B cell (primary cell): ENCODE data around the gene G2E3. TPM values are rescaled to one million over a fixed set of nuclear protein-coding genes. Genes with fewer than 3 reads are reported as not detected.

Experiments
- ATAC-seq: fragments of 200-7000 bp; cut with Tn5 transposase; one replicate; pipeline ENCODE4 v1.10.0; 2021; ENCODE audit warnings: low read depth, mild to moderate bottlenecking, moderate number of reproducible peaks, moderate library complexity
- CTCF ChIA-PET: fragments of 350-600 bp; sonication (Branson Sonifier 250); formaldehyde crosslinking; loops from one replicate; lab custom pipeline; 2021; ENCODE audit warnings: antibody characterized with exemption, inconsistent platforms; lab: Charles Lee
- POLR2A ChIA-PET: fragments of 350-600 bp; sonication (Branson Sonifier 250); formaldehyde crosslinking; loops from one replicate; lab custom pipeline; 2021; ENCODE audit warnings: antibody characterized with exemption; lab: Charles Lee
- DNase-seq: peaks from one replicate; pipeline ENCODE4 v3.0.0; 2013
- H2AFZ ChIP-seq: 2 replicates; pipeline ENCODE4 v1.6.1; 2012; ENCODE audit warnings: mild to moderate bottlenecking, low read depth, low read length; ENCODE audit not compliant: insufficient read depth, poor library complexity, severe bottlenecking
- H3K27ac ChIP-seq, 2 donors: 1 replicate in 1 of 2; 2 replicates in 1 of 2; pipeline ENCODE4 v1.5.1; 2012 to 2013; ENCODE audit warnings: low read length in 2 of 2, mild to moderate bottlenecking in 2 of 2, moderate library complexity in 1 of 2
- H3K27me3 ChIP-seq, 4 experiments: fragments of 200-600 bp in 1 of 4; sonication (generic) in 1 of 4; replicated peaks in 1 of 4; 1 replicate in 2 of 4; 2 replicates in 2 of 4; pipeline versions ENCODE4 v1.6.1 to v1.7.0; 2013 to 2016; ENCODE audit warnings: low read length in 3 of 4, mild to moderate bottlenecking in 2 of 4, mixed read lengths in 1 of 4, moderate library complexity in 1 of 4; ENCODE audit not compliant: insufficient read depth in 4 of 4, control insufficient read depth in 3 of 4; ENCODE audit errors: control extremely low read depth in 1 of 4
- H3K36me3 ChIP-seq, 2 experiments: replicated peaks in 1 of 2; 1 replicate in 1 of 2; 2 replicates in 1 of 2; pipeline versions ENCODE4 v1.6.1 to v1.7.1; 2013; ENCODE audit warnings: low read length in 1 of 2; ENCODE audit not compliant: insufficient read depth in 2 of 2, control insufficient read depth in 1 of 2; ENCODE audit errors: control extremely low read depth in 1 of 2, extremely low read depth in 1 of 2
- H3K4me1 ChIP-seq, 2 donors: fragments of 200-600 bp in 1 of 2; sonication (generic) in 1 of 2; 1 replicate in 1 of 2; 2 replicates in 1 of 2; pipeline versions ENCODE4 v1.5.1 to v1.6.1; 2013 to 2017; ENCODE audit warnings: low read length in 2 of 2; ENCODE audit not compliant: control insufficient read depth in 2 of 2, insufficient read depth in 2 of 2
- H3K4me2 ChIP-seq: replicated peaks from 2 replicates; pipeline ENCODE3; 2012; ENCODE audit warnings: mild to moderate bottlenecking, low read depth, low read length; ENCODE audit not compliant: poor library complexity, severe bottlenecking
- H3K4me3 ChIP-seq, 5 experiments: fragments of 200-600 bp in 1 of 5; sonication (generic) in 1 of 5; 1 replicate in 3 of 5; 2 replicates in 2 of 5; pipeline versions ENCODE4 v1.5.1 to v1.7.0; 2011 to 2016; ENCODE audit warnings: low read length in 4 of 5, mild to moderate bottlenecking in 4 of 5, low read depth in 2 of 5, control low read depth in 1 of 5, moderate library complexity in 1 of 5; ENCODE audit not compliant: insufficient read depth in 1 of 5; ENCODE audit errors: control extremely low read depth in 1 of 5, extremely low read depth in 1 of 5
- H3K79me2 ChIP-seq: fragments of 200-600 bp; sonication (generic); one replicate; pipeline ENCODE4 v1.6.0; 2016; ENCODE audit warnings: low read length; ENCODE audit not compliant: control insufficient read depth, insufficient read depth
- H3K9ac ChIP-seq: fragments of 200-600 bp; sonication (generic); 2 replicates; pipeline ENCODE4 v1.6.1; 2017; ENCODE audit warnings: mild to moderate bottlenecking, low read length, moderate library complexity
- H3K9me3 ChIP-seq, 3 donors: one replicate each; pipeline versions ENCODE4 v1.6.1 to v1.7.1; 2013; ENCODE audit warnings: low read length in 2 of 3; ENCODE audit not compliant: control insufficient read depth in 2 of 3, insufficient read depth in 1 of 3; ENCODE audit errors: control extremely low read depth in 1 of 3
- H4K20me1 ChIP-seq: 2 replicates; pipeline ENCODE4 v1.6.0; 2012; ENCODE audit warnings: mild to moderate bottlenecking, low read length; ENCODE audit not compliant: insufficient read depth, control insufficient read depth, poor library complexity, severe bottlenecking
- H3K27ac Mint-ChIP-seq: one replicate; pipeline ENCODE4 v1.8.0; 2021; ENCODE audit warnings: mixed read lengths
- H3K27me3 Mint-ChIP-seq: one replicate; pipeline ENCODE4 v1.8.0; 2021; ENCODE audit warnings: mixed read lengths
- H3K4me1 Mint-ChIP-seq: one replicate; pipeline ENCODE4 v1.8.0; 2021; ENCODE audit warnings: mixed read lengths
- H3K4me3 Mint-ChIP-seq: one replicate; pipeline ENCODE4 v1.8.0; 2021; ENCODE audit warnings: mixed read lengths
- H3K9me3 Mint-ChIP-seq: one replicate; pipeline ENCODE4 v1.8.0; 2022; ENCODE audit warnings: mixed read lengths; ENCODE audit not compliant: insufficient read depth
- EZH2 ChIP-seq: IDR thresholded peaks from 2 replicates; pipeline ENCODE4 v1.6.1; 2012; ENCODE audit warnings: borderline replicate concordance, low read depth, mild to moderate bottlenecking, moderate library complexity, low read length; ENCODE audit not compliant: insufficient read depth, poor library complexity, severe bottlenecking
- WGBS: methylation state at CpG from one replicate; pipeline ENCODE4 v1.1.5; 2013; ENCODE audit warnings: missing lambda C conversion rate; ENCODE audit not compliant: insufficient coverage; 5-methylcytosine and 5-hydroxymethylcytosine counted together
- intact Hi-C: fragments of 100-400 bp; cut with micrococcal nuclease; formaldehyde crosslinking; loops from one replicate; pipeline ENCODE4 v1.10.0; 2022
- polyA plus RNA-seq: library from polyadenylated mRNA; depleted of rRNA; stranded (reverse); fragments of >200 nt; gene quantifications from 2 replicates; pipeline ENCODE4 v1.2.3, GENCODE V29; 2012
- total RNA-seq, 2 donors: library from RNA; stranded (reverse); fragments of 120-200 nt in 1 of 2; gene quantifications; 1 replicate in 1 of 2; 2 replicates in 1 of 2; pipeline versions ENCODE4 v1.2.3 to v1.2.4, GENCODE V29; 2013 to 2022
- TF ChIP-seq, protein P1 (sequence below): fragments of 200-600 bp; IDR thresholded peaks from one replicate; pipeline ENCODE4 v1.8.0; 2022; ENCODE audit warnings: antibody characterized with exemption, mild to moderate bottlenecking

Gene G2E3
- total and polyA plus RNA-seq, 2 donors (not counting 1 experiment from before 2014, with no cell fraction given), result 6.2 to 29.2 TPM

DNA sequence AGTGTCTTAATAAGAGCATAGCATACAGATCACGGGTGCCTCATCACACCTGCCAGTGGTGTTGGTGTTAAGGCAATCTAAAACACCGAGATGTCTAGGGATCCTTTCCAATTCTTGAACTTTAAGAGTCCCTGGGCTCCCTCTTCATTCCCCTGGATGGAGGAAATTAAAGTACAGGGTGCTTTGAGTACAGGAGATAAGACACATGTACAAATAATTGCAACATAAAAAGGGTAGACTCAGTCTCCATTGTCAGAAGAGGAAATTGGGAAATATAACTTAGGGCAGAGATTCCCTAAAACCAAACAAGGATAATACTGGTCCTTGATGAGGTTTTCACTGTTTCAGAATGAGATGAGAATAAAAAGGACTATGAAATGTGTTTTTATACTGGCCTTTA, 98.1 kb downstream of the G2E3 start:
- no peaks in the 10 kb centered on the region for H4K20me1 ChIP-seq
- H3K9ac ChIP-seq, result no peak overlapping the region
- Mint-ChIP-seq H3K4me1 (no peaks in the 10 kb centered on the region), H3K27ac (no peak overlapping the region), H3K4me3 (no peak overlapping the region), H3K27me3 (no peaks in the 10 kb centered on the region), H3K9me3 (no peaks in the 10 kb centered on the region)
- intact Hi-C loops, result no loop called here
- H3K4me1 ChIP-seq, result no peaks in the 10 kb centered on the region
- H3K9me3 ChIP-seq, result no peaks in the 10 kb centered on the region
- no peak overlapping the region for H3K4me2 ChIP-seq
- H3K27me3 ChIP-seq, result no peaks in the 10 kb centered on the region
- DNase-seq (no peak), ATAC-seq (no peak)
- TF ChIP-seq EZH2, result no peak
- TF ChIP-seq, protein P1, sequence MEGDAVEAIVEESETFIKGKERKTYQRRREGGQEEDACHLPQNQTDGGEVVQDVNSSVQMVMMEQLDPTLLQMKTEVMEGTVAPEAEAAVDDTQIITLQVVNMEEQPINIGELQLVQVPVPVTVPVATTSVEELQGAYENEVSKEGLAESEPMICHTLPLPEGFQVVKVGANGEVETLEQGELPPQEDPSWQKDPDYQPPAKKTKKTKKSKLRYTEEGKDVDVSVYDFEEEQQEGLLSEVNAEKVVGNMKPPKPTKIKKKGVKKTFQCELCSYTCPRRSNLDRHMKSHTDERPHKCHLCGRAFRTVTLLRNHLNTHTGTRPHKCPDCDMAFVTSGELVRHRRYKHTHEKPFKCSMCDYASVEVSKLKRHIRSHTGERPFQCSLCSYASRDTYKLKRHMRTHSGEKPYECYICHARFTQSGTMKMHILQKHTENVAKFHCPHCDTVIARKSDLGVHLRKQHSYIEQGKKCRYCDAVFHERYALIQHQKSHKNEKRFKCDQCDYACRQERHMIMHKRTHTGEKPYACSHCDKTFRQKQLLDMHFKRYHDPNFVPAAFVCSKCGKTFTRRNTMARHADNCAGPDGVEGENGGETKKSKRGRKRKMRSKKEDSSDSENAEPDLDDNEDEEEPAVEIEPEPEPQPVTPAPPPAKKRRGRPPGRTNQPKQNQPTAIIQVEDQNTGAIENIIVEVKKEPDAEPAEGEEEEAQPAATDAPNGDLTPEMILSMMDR, result no peak
- WGBS, result 100% methylated on average over 1 of the region's 2 CpGs
- H3K4me3 ChIP-seq, result no peak overlapping the region
- ChIA-PET CTCF (interaction anchor here (0.7 to 2.7 kb wide), 7 partner anchors 11 to 702 kb away, joined by 3 to 14 read pairs (median 4); no protein-coding TSS in a partner anchor), POLR2A (no interaction called here)
- H3K27ac ChIP-seq, result no peak overlapping the region
- H2AFZ ChIP-seq, result no peak overlapping the region
- H3K79me2 ChIP-seq, result no peaks in the 10 kb centered on the region
- peaks cover 10 to 49% of the 10 kb centered on the region in 2 experiments for H3K36me3 ChIP-seq

DNA sequence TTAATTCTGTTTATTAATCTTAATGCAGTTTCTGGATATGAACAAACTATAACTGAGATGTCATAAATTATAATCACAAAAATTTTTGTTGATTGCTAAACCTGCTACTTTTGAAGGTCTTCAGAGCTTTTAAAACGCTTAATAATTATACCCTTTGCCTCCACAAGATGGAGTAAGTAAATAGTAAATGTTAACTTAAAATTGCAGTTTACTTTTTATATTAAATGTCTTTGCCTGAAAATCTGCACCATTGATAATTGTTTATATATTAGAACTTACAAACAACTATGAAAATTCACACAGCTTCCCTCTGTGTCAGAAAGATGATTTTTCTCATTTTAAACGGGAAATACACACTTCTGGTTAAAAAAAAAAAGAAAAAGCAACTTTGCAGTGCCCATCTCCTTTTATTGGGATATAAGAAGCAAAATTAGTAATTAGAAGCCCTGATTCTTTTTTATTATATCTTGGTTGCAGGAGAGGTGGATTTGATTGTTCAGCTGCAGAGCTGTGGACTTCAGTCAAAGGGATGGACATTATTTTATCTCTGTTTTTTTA, 98.7 kb downstream of the G2E3 start:
- ChIA-PET POLR2A (no interaction called here), CTCF (interaction anchor here (0.7 to 1.7 kb wide), 3 partner anchors 25 to 1135 kb away, joined by 3 to 14 read pairs (median 3); no protein-coding TSS in a partner anchor)
- Histone ChIP-seq H3K9me3 (no peaks in the 10 kb centered on the region), H2AFZ (no peak overlapping the region), H3K4me3 (no peak overlapping the region), H3K9ac (no peak overlapping the region), H3K27me3 (no peaks in the 10 kb centered on the region), H3K27ac (no peak overlapping the region), H3K79me2 (no peaks in the 10 kb centered on the region), H3K4me2 (no peak overlapping the region), H3K4me1 (no peaks in the 10 kb centered on the region), H4K20me1 (no peaks in the 10 kb centered on the region), H3K36me3 (peaks cover 16 to 49% of the 10 kb centered on the region in 2 experiments)
- ATAC-seq, result no peak
- WGBS, result no CpG with 5 or more reads among the region's 2 CpGs
- Mint-ChIP-seq H3K4me1 (no peaks in the 10 kb centered on the region), H3K9me3 (no peaks in the 10 kb centered on the region), H3K27me3 (no peaks in the 10 kb centered on the region), H3K4me3 (no peak overlapping the region), H3K27ac (no peak overlapping the region)
- intact Hi-C loops, result no loop called here
- peak; percentile 13 for DNase-seq
- TF ChIP-seq EZH2, result no peak
- TF ChIP-seq, protein P1, result peak; percentile 22
